ENCODE data around the gene TBX5.

The TBX5 gene

GRCh38 chr12:114316076-114316475 lies 89.9 kb downstream of the TBX5 start:
- no peak for DNase-seq

DNA sequence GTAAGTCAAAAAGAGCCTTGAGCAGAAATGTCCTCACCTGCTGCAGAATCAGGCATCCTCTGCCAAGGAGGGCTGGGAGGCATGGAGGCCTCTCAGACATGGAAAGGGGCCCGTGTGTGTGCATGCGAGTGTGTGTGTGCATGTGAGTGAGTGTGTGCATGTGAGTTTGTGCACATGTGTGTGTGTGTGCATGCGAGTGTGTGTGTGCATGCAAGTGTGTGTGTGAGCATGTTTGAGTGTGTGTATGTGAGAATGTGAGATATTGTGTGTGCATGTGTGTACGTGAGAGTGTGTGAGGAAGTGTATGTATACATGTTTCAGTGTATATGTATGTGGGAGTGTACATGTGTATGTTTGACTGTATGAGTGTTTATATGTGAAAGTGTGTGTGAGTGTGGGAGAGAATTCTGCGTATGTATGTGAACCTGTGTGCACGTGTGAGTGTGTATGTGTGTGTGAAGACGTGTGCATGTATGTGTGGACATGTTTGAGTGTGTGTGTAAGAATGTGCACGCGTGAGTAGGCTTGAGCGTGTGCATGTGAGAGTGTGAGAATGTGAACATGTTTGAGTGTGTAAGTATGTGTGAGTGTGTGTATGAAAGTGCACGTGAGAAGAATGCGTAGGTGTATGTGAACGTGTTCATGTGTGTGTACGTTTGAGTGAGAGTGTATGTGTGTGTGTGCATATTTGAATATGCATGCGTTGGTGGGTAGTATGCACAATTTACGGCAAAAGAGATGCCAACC lies 90.8 kb downstream of the TBX5 start:
- DNase-seq = no peak

DNA sequence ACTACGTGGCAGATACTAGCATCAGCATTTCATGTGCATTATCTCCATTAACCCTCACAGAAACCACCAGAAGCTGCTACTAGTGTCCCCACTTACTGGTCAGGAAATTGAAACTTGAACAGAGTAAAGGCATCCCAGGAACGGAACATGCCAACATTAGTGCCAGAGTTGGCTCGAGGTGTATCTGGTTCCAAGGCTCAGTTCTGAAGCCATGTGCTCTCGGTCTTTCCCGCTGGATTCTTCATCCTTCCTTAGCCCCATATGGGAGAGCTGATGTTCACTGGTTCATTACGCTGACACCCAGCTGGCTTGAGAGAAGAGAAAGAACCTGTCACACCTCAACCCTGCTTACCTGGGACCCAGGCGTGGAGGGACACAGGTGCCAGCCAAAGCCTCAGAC lies 91.5 kb downstream of the TBX5 start:
- no peak for DNase-seq

- DNase-seq = no peak
These were observed 92.0 kb downstream of the TBX5 start for GRCh38 chr12:114313910-114314309.

DNA sequence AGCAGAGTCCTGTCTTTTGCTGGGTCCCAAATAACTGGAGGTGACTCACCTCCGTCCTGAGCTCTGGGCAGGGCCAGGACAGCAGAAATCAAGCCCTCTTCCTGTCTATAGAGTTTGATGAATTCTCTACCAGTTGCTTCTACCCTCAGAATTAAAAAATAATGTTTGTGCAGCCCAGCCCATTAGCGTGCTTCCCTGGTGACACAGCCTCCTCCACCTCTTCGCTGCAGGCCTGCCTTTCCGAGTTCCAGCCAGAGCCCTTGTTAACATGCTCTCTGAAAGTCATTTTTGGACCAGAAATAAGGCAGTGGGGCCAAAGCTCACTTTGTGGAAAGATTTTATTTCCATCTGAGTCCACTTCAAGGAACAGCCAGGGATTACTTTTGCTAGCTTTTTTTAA lies 94.0 kb downstream of the TBX5 start:
- DNase-seq = no peak

- no peak for DNase-seq
These were observed 99.3 kb downstream of the TBX5 start for GRCh38 chr12:114306646-114307045.

GRCh38 chr12:114305446-114305845 lies 100.5 kb downstream of the TBX5 start:
- DNase-seq = no peak
